ENCODE data around the gene MBNL1. TPM values are rescaled to one million over a fixed set of nuclear protein-coding genes. Genes with fewer than 3 reads are reported as not detected.

The MBNL1 gene
- total RNA-seq, 3 donors from 2014 or later = 314 to 702 (median 353) TPM

GRCh38 chr3:152318512-152318911, 49.8 kb downstream of the MBNL1 start:
- no peak for DNase-seq (ENCODE audit: low spot score in 2 of 2)
- Histone ChIP-seq H3K4me3 (no peak overlapping the region), H3K27me3 (no peaks in the 10 kb centered on the region), H3K4me1 (peaks cover 0 to 4% of the 10 kb centered on the region in 2 donors), H3K27ac (peak overlapping the region; percentile 20 to 41), H3K36me3 (no peaks in the 10 kb centered on the region), H3K9me3 (no peaks in the 10 kb centered on the region)
- intact Hi-C loops (cut with DNase I; ENCODE audit: low total_unique reads) = no loop called here
- TF ChIP-seq POLR2AphosphoS5 (IDR thresholded peaks at IDR 0.05) = no peak
- no peak for TF ChIP-seq POLR2A (IDR thresholded peaks at IDR 0.05)
- TF ChIP-seq CTCF (IDR thresholded peaks at IDR 0.05) = no peak

GRCh38 chr3:152319256-152319655, 50.5 kb downstream of the MBNL1 start:
- Histone ChIP-seq H3K4me3 (no peak overlapping the region), H3K27me3 (no peaks in the 10 kb centered on the region), H3K27ac (peak overlapping the region in 1 of 2 donors; percentile 20), H3K36me3 (no peaks in the 10 kb centered on the region), H3K4me1 (peaks cover 0 to 4% of the 10 kb centered on the region in 2 donors), H3K9me3 (no peaks in the 10 kb centered on the region)
- DNase-seq (ENCODE audit: low spot score in 2 of 2) = no peak
- intact Hi-C loops (cut with DNase I; ENCODE audit: low total_unique reads) = no loop called here
- no peak for TF ChIP-seq POLR2AphosphoS5 (IDR thresholded peaks at IDR 0.05)
- TF ChIP-seq POLR2A (IDR thresholded peaks at IDR 0.05) = no peak
- TF ChIP-seq CTCF (IDR thresholded peaks at IDR 0.05) = no peak

GRCh38 chr3:152319831-152320617, 51.3 kb downstream of the MBNL1 start:
- H3K27me3 ChIP-seq = no peaks in the 10 kb centered on the region
- H3K4me3 ChIP-seq = no peak overlapping the region
- intact Hi-C loops (cut with DNase I; ENCODE audit: low total_unique reads) = no loop called here
- H3K9me3 ChIP-seq = no peaks in the 10 kb centered on the region
- H3K4me1 ChIP-seq = peaks cover 0 to 4% of the 10 kb centered on the region in 2 donors
- peak overlapping the region; percentile 8 to 40 for H3K27ac ChIP-seq
- TF ChIP-seq CTCF (IDR thresholded peaks at IDR 0.05) (no peak), POLR2A (IDR thresholded peaks at IDR 0.05) (no peak)
- no peaks in the 10 kb centered on the region for H3K36me3 ChIP-seq
- no peak for DNase-seq (ENCODE audit: low spot score in 2 of 2)

- H3K36me3 ChIP-seq = no peaks in the 10 kb centered on the region
- no peak overlapping the region for H3K4me3 ChIP-seq
- H3K27ac ChIP-seq = peak overlapping the region in 1 of 2 donors; percentile 31
- TF ChIP-seq POLR2AphosphoS5 (IDR thresholded peaks at IDR 0.05) (no peak), POLR2A (IDR thresholded peaks at IDR 0.05) (no peak), CTCF (IDR thresholded peaks at IDR 0.05) (no peak)
- no peaks in the 10 kb centered on the region for H3K27me3 ChIP-seq
- H3K9me3 ChIP-seq = no peaks in the 10 kb centered on the region
- peaks cover 0 to 4% of the 10 kb centered on the region in 2 donors for H3K4me1 ChIP-seq
- intact Hi-C loops (cut with DNase I; ENCODE audit: low total_unique reads) = no loop called here
- no peak for DNase-seq (ENCODE audit: low spot score in 2 of 2)
These were observed 52.6 kb downstream of the MBNL1 start for GRCh38 chr3:152321200-152321954.

GRCh38 chr3:152321955-152322377, 53.2 kb downstream of the MBNL1 start:
- Histone ChIP-seq H3K4me3 (no peak overlapping the region), H3K4me1 (peaks cover 0 to 4% of the 10 kb centered on the region in 2 donors), H3K27ac (peak overlapping the region in 1 of 2 donors; percentile 41), H3K9me3 (no peaks in the 10 kb centered on the region), H3K27me3 (no peaks in the 10 kb centered on the region), H3K36me3 (no peaks in the 10 kb centered on the region)
- TF ChIP-seq CTCF (IDR thresholded peaks at IDR 0.05) (no peak), POLR2AphosphoS5 (IDR thresholded peaks at IDR 0.05) (no peak), POLR2A (IDR thresholded peaks at IDR 0.05) (no peak)
- intact Hi-C loops (cut with DNase I; ENCODE audit: low total_unique reads) = no loop called here
- DNase-seq (ENCODE audit: low spot score in 2 of 2) = no peak

Measured in breast epithelium (tissue), 4 donors.